GM23338 (cell line): ENCODE results near the gene ZBTB20. TPM values are rescaled to one million over a fixed set of nuclear protein-coding genes. Genes with fewer than 3 reads are reported as not detected.

ENCODE experiments used
- ATAC-seq: fragments of 200-7000 bp; cut with Tn5 transposase; 3 replicates; pipeline ENCODE4 v1.9.1; 2020
- DNase-seq: peaks from one replicate; pipeline ENCODE4 v3.0.0-alpha.2; 2015; ENCODE audit warnings: low spot score
- H2AFZ ChIP-seq: fragments of 200-600 bp; sonication (generic); 2 replicates; pipeline ENCODE4 v1.8.0; 2016; ENCODE audit warnings: antibody characterized with exemption, mild to moderate bottlenecking, moderate library complexity
- H3F3A ChIP-seq: fragments of 200-600 bp; sonication (generic); replicated peaks from 2 replicates; pipeline ENCODE4 v1.8.0; 2017; ENCODE audit warnings: antibody characterized with exemption, mixed run types, low read depth
- H3K27ac ChIP-seq: fragments of 200-600 bp; sonication (generic); 2 replicates; pipeline ENCODE4 v1.6.1; 2016; ENCODE audit warnings: low read depth
- H3K27me3 ChIP-seq: fragments of 200-600 bp; sonication (generic); 2 replicates; pipeline ENCODE4 v1.8.0; 2016; ENCODE audit warnings: mild to moderate bottlenecking, mixed run types, moderate library complexity; ENCODE audit not compliant: insufficient read depth
- H3K36me3 ChIP-seq: fragments of 200-600 bp; sonication (generic); 2 replicates; pipeline ENCODE4 v1.8.0; 2016; ENCODE audit warnings: mild to moderate bottlenecking; ENCODE audit not compliant: insufficient read depth
- H3K4me1 ChIP-seq: fragments of 200-600 bp; sonication (generic); 2 replicates; pipeline ENCODE4 v1.8.0; 2016; ENCODE audit warnings: mild to moderate bottlenecking, moderate library complexity; ENCODE audit not compliant: insufficient read depth
- H3K4me2 ChIP-seq: fragments of 200-600 bp; sonication (generic); 2 replicates; pipeline ENCODE4 v1.7.1; 2017; ENCODE audit warnings: mixed run types
- H3K4me3 ChIP-seq: fragments of 200-600 bp; sonication (generic); 2 replicates; pipeline ENCODE4 v1.6.1; 2016; ENCODE audit warnings: mixed run types
- H3K79me2 ChIP-seq: fragments of 200-600 bp; sonication (generic); replicated peaks from 2 replicates; pipeline ENCODE4 v1.8.0; 2017; ENCODE audit warnings: mild to moderate bottlenecking; ENCODE audit not compliant: insufficient read depth
- H3K9me2 ChIP-seq: fragments of 200-600 bp; sonication (generic); 2 replicates; pipeline ENCODE4 v1.8.0; 2017; ENCODE audit not compliant: insufficient read depth
- H4K20me1 ChIP-seq: fragments of 200-600 bp; sonication (generic); replicated peaks from 2 replicates; pipeline ENCODE4 v1.8.0; 2017; ENCODE audit warnings: mild to moderate bottlenecking; ENCODE audit not compliant: insufficient read depth
- H3K27ac Mint-ChIP-seq: 2 replicates; pipeline ENCODE4 v1.8.0; 2020; ENCODE audit warnings: inconsistent platforms, mild to moderate bottlenecking, moderate library complexity, mixed read lengths
- H3K27me3 Mint-ChIP-seq: 3 replicates; pipeline ENCODE4 v1.8.0; 2022; ENCODE audit warnings: low read depth, mild to moderate bottlenecking, moderate library complexity, mixed read lengths, inconsistent platforms; ENCODE audit not compliant: insufficient read depth, poor library complexity
- H3K36me3 Mint-ChIP-seq: 3 replicates; pipeline ENCODE4 v1.8.0; 2021; ENCODE audit warnings: low read depth, mild to moderate bottlenecking, inconsistent platforms, moderate library complexity, mixed read lengths
- H3K4me1 Mint-ChIP-seq: 3 replicates; pipeline ENCODE4 v1.8.0; 2020; ENCODE audit warnings: mild to moderate bottlenecking, inconsistent platforms, mixed read lengths
- H3K4me3 Mint-ChIP-seq: 3 replicates; pipeline ENCODE4 v1.8.0; 2021; ENCODE audit warnings: moderate library complexity, mild to moderate bottlenecking, inconsistent platforms, mixed read lengths
- H3K9me3 Mint-ChIP-seq: 3 replicates; pipeline ENCODE4 v1.8.0; 2020; ENCODE audit warnings: moderate library complexity, mild to moderate bottlenecking, inconsistent platforms, mixed read lengths
- EZH2 ChIP-seq: fragments of 200-600 bp; sonication (generic); IDR thresholded peaks from one replicate; pipeline ENCODE4 v1.8.0; 2017; ENCODE audit warnings: antibody characterized with exemption, mild to moderate bottlenecking, low read depth; ENCODE audit not compliant: unreplicated experiment
- EZH2phosphoT487 ChIP-seq: fragments of 200-600 bp; sonication (generic); IDR thresholded peaks from one replicate; pipeline ENCODE4 v1.8.1; 2018; ENCODE audit warnings: antibody characterized with exemption; ENCODE audit not compliant: unreplicated experiment
- POLR2AphosphoS5 ChIP-seq: IDR thresholded peaks from 2 replicates; pipeline ENCODE4 v1.6.1; 2016; ENCODE audit warnings: antibody characterized with exemption, low read depth
- ZNF114 ChIP-seq: fragments of 250-450 bp; sonication (Bioruptor Pico); IDR thresholded peaks from 2 replicates; pipeline ENCODE4 v1.5.0; 2020; ENCODE audit warnings: mild to moderate bottlenecking, moderate library complexity
- ZNF331 ChIP-seq: fragments of 250-450 bp; sonication (Bioruptor Pico); IDR thresholded peaks from 2 replicates; pipeline ENCODE4 v1.5.0; 2020; ENCODE audit warnings: low read depth, mild to moderate bottlenecking, moderate library complexity
- polyA plus RNA-seq: library from polyadenylated mRNA; unstranded; fragments of >200 nt; fragmentation: Nextera tagmentation; extraction: Ambion mirVana; gene quantifications from 2 replicates; pipeline ENCODE4 v1.2.1, GENCODE V29; 2016
- total RNA-seq: library from RNA; depleted of rRNA; stranded (reverse); fragments of >200 nt; shearing (Covaris generic); gene quantifications from 2 replicates; pipeline ENCODE4 v1.2.3, GENCODE V29; 2014
- TF ChIP-seq, protein P1 (sequence below), 2 experiments: fragments of 200-600 bp in 1 of 2; sonication (generic) in 1 of 2; conservative IDR thresholded peaks; 2 replicates each; pipeline versions ENCODE4 v1.5.1 to v1.6.1; 2016 to 2017; ENCODE audit warnings: antibody characterized with exemption in 2 of 2, low read depth in 2 of 2, mild to moderate bottlenecking in 2 of 2, moderate library complexity in 1 of 2
- TF ChIP-seq, protein P2 (sequence below): IDR thresholded peaks from one replicate; pipeline ENCODE4 v1.6.1; 2018; ENCODE audit warnings: antibody characterized with exemption; ENCODE audit not compliant: unreplicated experiment
- TF ChIP-seq, protein P3 (sequence below): fragments of 250-450 bp; sonication (Bioruptor Pico); IDR thresholded peaks from 2 replicates; pipeline ENCODE4 v1.5.0; 2020; ENCODE audit warnings: mild to moderate bottlenecking, moderate library complexity
- TF ChIP-seq, protein P4 (sequence below): IDR thresholded peaks from 2 replicates; pipeline ENCODE4 v1.6.1; 2016; ENCODE audit warnings: antibody characterized with exemption

The ZBTB20 gene
- total and polyA plus RNA-seq, 2 experiments from 2014 or later: 2.0 to 3.3 TPM

DNA sequence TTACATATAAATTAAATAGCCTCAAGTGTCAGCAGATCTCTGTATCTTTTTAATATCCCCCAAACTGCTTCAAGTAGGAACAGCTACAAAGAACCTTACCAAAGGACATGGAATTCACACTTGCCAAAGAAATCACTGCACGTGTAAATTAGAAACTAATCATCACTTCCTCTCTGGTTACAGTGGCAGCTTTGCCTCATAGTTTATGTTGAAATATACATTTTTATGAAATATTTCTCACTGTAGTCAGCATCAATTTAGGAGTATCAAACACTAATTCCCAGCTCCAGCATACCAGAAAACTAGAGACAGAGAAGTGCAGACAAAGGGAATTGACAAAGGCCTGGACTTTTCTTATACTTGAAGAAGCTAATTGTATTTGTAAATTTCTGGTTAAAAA lies 592.4 kb downstream of the ZBTB20 start:
- Mint-ChIP-seq H3K36me3 (no peaks in the 10 kb centered on the region), H3K27ac (no peak overlapping the region), H3K4me1 (no peaks in the 10 kb centered on the region), H3K9me3 (no peaks in the 10 kb centered on the region), H3K27me3 (no peaks in the 10 kb centered on the region), H3K4me3 (no peak overlapping the region)
- ATAC-seq (no peak), DNase-seq (no peak)
- no peaks in the 10 kb centered on the region for H3K36me3 ChIP-seq
- H3K4me1 ChIP-seq: no peaks in the 10 kb centered on the region
- no peak overlapping the region for H3K4me3 ChIP-seq
- no peaks in the 10 kb centered on the region for H3K79me2 ChIP-seq
- H4K20me1 ChIP-seq: no peaks in the 10 kb centered on the region
- TF ChIP-seq ZNF114 (CRISPR knock-in tag) (no peak), POLR2AphosphoS5 (no peak), ZNF331 (CRISPR knock-in tag) (no peak), EZH2phosphoT487 (no peak), EZH2 (no peak)
- TF ChIP-seq, protein P1, sequence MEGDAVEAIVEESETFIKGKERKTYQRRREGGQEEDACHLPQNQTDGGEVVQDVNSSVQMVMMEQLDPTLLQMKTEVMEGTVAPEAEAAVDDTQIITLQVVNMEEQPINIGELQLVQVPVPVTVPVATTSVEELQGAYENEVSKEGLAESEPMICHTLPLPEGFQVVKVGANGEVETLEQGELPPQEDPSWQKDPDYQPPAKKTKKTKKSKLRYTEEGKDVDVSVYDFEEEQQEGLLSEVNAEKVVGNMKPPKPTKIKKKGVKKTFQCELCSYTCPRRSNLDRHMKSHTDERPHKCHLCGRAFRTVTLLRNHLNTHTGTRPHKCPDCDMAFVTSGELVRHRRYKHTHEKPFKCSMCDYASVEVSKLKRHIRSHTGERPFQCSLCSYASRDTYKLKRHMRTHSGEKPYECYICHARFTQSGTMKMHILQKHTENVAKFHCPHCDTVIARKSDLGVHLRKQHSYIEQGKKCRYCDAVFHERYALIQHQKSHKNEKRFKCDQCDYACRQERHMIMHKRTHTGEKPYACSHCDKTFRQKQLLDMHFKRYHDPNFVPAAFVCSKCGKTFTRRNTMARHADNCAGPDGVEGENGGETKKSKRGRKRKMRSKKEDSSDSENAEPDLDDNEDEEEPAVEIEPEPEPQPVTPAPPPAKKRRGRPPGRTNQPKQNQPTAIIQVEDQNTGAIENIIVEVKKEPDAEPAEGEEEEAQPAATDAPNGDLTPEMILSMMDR (conservative IDR thresholded peaks at IDR 0.05; ENCODE audit: low read depth in 2 of 2): no peak
- TF ChIP-seq, protein P2, sequence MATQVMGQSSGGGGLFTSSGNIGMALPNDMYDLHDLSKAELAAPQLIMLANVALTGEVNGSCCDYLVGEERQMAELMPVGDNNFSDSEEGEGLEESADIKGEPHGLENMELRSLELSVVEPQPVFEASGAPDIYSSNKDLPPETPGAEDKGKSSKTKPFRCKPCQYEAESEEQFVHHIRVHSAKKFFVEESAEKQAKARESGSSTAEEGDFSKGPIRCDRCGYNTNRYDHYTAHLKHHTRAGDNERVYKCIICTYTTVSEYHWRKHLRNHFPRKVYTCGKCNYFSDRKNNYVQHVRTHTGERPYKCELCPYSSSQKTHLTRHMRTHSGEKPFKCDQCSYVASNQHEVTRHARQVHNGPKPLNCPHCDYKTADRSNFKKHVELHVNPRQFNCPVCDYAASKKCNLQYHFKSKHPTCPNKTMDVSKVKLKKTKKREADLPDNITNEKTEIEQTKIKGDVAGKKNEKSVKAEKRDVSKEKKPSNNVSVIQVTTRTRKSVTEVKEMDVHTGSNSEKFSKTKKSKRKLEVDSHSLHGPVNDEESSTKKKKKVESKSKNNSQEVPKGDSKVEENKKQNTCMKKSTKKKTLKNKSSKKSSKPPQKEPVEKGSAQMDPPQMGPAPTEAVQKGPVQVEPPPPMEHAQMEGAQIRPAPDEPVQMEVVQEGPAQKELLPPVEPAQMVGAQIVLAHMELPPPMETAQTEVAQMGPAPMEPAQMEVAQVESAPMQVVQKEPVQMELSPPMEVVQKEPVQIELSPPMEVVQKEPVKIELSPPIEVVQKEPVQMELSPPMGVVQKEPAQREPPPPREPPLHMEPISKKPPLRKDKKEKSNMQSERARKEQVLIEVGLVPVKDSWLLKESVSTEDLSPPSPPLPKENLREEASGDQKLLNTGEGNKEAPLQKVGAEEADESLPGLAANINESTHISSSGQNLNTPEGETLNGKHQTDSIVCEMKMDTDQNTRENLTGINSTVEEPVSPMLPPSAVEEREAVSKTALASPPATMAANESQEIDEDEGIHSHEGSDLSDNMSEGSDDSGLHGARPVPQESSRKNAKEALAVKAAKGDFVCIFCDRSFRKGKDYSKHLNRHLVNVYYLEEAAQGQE: no peak
- TF ChIP-seq, protein P3, sequence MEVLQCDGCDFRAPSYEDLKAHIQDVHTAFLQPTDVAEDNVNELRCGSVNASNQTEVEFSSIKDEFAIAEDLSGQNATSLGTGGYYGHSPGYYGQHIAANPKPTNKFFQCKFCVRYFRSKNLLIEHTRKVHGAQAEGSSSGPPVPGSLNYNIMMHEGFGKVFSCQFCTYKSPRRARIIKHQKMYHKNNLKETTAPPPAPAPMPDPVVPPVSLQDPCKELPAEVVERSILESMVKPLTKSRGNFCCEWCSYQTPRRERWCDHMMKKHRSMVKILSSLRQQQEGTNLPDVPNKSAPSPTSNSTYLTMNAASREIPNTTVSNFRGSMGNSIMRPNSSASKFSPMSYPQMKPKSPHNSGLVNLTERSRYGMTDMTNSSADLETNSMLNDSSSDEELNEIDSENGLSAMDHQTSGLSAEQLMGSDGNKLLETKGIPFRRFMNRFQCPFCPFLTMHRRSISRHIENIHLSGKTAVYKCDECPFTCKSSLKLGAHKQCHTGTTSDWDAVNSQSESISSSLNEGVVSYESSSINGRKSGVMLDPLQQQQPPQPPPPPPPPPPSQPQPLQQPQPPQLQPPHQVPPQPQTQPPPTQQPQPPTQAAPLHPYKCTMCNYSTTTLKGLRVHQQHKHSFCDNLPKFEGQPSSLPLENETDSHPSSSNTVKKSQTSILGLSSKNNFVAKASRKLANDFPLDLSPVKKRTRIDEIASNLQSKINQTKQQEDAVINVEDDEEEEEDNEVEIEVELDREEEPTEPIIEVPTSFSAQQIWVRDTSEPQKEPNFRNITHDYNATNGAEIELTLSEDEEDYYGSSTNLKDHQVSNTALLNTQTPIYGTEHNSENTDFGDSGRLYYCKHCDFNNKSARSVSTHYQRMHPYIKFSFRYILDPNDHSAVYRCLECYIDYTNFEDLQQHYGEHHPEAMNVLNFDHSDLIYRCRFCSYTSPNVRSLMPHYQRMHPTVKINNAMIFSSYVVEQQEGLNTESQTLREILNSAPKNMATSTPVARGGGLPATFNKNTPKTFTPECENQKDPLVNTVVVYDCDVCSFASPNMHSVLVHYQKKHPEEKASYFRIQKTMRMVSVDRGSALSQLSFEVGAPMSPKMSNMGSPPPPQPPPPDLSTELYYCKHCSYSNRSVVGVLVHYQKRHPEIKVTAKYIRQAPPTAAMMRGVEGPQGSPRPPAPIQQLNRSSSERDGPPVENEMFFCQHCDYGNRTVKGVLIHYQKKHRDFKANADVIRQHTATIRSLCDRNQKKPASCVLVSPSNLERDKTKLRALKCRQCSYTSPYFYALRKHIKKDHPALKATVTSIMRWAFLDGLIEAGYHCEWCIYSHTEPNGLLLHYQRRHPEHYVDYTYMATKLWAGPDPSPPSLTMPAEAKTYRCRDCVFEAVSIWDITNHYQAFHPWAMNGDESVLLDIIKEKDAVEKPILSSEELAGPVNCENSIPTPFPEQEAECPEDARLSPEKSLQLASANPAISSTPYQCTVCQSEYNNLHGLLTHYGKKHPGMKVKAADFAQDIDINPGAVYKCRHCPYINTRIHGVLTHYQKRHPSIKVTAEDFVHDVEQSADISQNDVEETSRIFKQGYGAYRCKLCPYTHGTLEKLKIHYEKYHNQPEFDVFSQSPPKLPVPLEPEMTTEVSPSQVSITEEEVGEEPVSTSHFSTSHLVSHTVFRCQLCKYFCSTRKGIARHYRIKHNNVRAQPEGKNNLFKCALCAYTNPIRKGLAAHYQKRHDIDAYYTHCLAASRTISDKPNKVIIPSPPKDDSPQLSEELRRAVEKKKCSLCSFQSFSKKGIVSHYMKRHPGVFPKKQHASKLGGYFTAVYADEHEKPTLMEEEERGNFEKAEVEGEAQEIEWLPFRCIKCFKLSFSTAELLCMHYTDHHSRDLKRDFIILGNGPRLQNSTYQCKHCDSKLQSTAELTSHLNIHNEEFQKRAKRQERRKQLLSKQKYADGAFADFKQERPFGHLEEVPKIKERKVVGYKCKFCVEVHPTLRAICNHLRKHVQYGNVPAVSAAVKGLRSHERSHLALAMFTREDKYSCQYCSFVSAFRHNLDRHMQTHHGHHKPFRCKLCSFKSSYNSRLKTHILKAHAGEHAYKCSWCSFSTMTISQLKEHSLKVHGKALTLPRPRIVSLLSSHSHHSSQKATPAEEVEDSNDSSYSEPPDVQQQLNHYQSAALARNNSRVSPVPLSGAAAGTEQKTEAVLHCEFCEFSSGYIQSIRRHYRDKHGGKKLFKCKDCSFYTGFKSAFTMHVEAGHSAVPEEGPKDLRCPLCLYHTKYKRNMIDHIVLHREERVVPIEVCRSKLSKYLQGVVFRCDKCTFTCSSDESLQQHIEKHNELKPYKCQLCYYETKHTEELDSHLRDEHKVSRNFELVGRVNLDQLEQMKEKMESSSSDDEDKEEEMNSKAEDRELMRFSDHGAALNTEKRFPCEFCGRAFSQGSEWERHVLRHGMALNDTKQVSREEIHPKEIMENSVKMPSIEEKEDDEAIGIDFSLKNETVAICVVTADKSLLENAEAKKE (CRISPR knock-in tag): no peak
- TF ChIP-seq, protein P4, sequence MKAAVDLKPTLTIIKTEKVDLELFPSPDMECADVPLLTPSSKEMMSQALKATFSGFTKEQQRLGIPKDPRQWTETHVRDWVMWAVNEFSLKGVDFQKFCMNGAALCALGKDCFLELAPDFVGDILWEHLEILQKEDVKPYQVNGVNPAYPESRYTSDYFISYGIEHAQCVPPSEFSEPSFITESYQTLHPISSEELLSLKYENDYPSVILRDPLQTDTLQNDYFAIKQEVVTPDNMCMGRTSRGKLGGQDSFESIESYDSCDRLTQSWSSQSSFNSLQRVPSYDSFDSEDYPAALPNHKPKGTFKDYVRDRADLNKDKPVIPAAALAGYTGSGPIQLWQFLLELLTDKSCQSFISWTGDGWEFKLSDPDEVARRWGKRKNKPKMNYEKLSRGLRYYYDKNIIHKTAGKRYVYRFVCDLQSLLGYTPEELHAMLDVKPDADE: no peak
- no peak overlapping the region for H2AFZ ChIP-seq
- no peaks in the 10 kb centered on the region for H3F3A ChIP-seq
- no peak overlapping the region for H3K27ac ChIP-seq
- no peaks in the 10 kb centered on the region for H3K9me2 ChIP-seq
- H3K27me3 ChIP-seq: no peaks in the 10 kb centered on the region
- no peak overlapping the region for H3K4me2 ChIP-seq
